Stimulated activated CD4-positive, alpha-beta T cell treated with anti-CD3 and anti-CD28 coated beads, Interleukin-12 subunit alpha, Interleukin-12 subunit beta, amount 100 ng/mL, for 24 hours (primary cell): ENCODE data around the gene GPA33.

Source experiments
- DNase-seq, 2 experiments: peaks; one replicate each; pipeline ENCODE4 v3.0.0-alpha.2; 2020; ENCODE audit warnings: low read depth in 2 of 2

Gene GPA33

DNA sequence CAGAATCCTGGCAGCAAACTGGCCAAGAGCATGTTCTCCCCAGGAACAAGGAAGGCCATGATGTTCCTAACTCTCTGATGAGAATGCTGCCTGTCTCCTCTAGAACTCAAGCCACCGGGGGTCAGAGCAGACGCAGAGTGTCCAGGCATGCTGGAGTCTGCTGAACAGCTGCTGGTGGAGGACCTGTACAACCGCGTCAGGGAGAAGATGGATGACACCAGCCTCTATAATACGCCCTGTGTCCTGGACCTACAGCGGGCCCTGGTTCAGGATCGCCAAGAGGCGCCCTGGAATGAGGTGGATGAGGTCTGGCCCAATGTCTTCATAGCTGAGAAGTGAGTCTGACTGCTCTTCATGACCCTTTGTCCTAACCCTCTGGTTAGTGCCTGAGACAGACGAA, 27.0 kb upstream of the GPA33 start:
- no peak for DNase-seq

GRCh38 chr1:167116174-167116573, 26.0 kb upstream of the GPA33 start:
- no peak for DNase-seq

- DNase-seq = no peak
Measured at GRCh38 chr1:167115655-167116054, 25.5 kb upstream of the GPA33 start.

DNA sequence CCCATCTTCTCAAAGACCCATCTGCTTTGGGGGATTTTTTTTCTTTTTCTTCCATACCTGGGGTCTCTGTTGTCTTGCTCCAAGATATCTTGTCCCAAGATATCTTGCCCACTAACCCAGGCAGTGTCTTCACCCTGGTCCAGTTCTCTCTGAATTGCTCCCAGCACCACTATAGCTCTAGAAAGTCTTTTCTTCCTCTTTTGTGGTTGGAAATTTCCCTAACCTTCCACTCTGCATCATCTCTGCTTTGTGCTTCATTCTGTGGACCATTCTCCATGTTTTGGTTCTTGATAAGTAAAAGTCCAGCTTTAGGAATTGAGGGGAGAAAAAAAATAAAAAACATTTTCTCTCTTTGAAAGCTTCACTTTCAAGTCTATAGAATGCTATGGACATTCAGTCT, 24.5 kb upstream of the GPA33 start:
- no peak for DNase-seq

- no peak for DNase-seq
Measured at GRCh38 chr1:167111868-167112709, 21.9 kb upstream of the GPA33 start.

- DNase-seq = no peak
Measured at GRCh38 chr1:167110586-167110985, 20.4 kb upstream of the GPA33 start.

DNA sequence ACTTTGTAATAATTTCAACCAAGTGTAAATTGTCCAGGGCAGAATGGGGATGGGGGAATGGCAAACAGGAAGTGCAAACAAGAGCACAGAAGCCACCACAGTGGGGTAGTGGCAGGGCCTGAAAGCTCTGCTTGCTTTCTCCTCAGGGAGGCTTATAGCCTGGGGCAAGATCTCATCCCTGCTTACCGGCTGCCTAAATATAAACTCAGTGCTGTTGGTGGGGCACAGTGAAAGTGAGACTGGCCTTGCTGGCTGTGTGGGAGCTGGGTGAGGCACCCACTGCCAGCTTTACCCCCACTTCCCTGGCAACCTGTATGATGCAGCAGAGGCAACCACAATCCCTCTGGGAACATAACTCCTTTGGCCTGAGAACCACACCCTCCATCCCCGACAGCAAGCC, 18.9 kb upstream of the GPA33 start:
- no peak for DNase-seq

- DNase-seq = no peak
Measured at GRCh38 chr1:167107456-167107855, 17.3 kb upstream of the GPA33 start.

- no peak for DNase-seq
Measured at GRCh38 chr1:167106119-167106461, 15.9 kb upstream of the GPA33 start.

GRCh38 chr1:167105271-167106118, 15.3 kb upstream of the GPA33 start:
- DNase-seq = no peak

DNA sequence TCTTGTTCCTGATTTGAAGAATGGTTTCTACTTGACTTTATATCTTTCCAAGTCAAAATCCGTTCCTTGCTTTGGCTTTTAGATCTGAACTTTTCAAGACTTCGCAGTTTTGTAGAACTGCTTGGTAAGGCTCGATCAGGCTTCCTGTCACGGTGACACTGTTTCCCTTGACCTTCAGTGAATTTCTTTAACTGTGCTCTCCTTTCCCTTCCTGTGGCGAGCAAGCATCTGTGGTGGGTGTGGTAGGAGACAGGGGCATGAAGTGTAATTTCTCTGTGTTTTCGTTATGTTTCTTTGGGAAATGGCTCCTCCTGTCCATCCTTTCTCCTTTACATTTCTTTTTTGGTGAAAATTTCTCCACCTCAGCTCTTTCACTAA, 14.1 kb upstream of the GPA33 start:
- no peak for DNase-seq

DNA sequence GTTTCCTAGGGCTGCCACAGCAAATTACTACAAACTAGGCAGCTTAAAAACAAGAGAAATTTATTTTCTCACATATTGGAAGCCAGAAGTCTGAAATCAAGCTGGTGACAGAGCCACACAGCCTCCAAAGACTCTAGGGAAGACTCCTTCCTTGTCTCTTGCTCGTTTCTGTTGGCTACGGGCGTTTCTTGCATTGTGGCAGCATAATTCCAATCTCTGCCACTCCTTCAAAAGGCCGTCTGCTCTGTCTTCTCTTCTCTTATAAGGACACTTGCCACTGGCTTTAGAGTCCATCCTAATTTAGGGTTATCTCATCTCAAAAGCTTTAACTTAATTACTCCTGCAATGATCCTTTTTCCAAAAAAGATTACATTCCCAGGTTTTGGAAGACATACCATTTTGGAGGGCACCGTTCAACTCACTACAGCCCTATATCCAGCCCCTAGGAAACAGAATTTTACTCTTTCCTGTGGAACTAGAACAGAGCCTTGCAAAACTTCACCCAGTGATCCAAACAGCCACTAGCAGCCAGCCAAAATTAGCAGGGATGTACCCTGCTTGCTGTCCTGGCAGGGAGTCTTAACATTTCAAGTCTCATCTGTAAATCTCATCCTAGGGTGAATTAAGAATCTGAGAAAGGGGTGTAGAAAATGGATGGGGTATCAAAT, 12.9 kb upstream of the GPA33 start:
- DNase-seq = no peak

- no peak for DNase-seq
Measured at GRCh38 chr1:167101754-167102153, 11.6 kb upstream of the GPA33 start.

DNA sequence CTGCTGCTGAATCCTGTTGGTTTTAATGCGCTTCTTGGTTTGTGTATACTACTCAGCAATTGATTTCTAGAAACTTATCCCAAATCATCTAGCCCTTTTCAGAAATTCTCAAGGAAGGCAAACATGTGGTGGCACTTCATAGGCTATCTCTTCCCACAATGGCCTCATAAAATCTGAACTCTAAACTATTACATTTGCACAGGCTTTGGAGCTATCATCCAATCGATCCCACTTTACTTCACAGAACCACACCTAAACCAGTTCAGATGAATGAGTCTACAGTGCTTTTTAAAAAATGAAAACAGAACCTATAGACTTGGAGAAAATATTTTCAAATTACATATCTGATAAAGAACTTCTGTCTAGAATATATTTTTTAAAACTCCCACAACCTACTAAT, 10.6 kb upstream of the GPA33 start:
- no peak for DNase-seq

DNA sequence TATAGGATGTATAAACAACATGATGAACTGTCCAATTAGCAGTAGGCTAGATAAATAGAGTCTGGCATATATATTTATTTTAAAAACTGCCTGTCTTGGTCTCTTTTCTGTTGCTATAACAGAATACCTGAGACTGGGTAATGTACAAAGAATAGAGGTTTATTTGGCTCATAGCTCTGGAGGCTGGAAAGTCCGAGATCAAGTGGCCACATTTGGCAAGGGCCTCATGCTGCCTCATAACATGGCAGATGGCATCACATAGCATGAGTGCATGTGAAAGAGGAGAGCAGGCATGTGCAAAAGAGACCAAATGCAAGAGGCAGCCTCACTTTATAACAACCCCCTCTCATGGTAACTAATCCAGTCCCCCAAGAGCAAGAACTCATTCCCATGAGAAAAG, 9.7 kb upstream of the GPA33 start:
- no peak for DNase-seq

- DNase-seq = no peak
Measured at GRCh38 chr1:167095368-167095767, 5.2 kb upstream of the GPA33 start.

GRCh38 chr1:167094690-167095089, 4.5 kb upstream of the GPA33 start:
- DNase-seq = no peak

GRCh38 chr1:167093846-167094516, 3.8 kb upstream of the GPA33 start, which contains the start of gene STYXL2:
STYXL2 (plus strand) TSS chr1:167094075; CDS start chr1:167094850, 775 bp downstream.
- no peak for DNase-seq

- no peak for DNase-seq
Measured at GRCh38 chr1:167092653-167093052, 2.5 kb upstream of the GPA33 start.

- DNase-seq = no peak
Measured at GRCh38 chr1:167089939-167090313, 251 bp downstream of the GPA33 start.

- DNase-seq = no peak
Measured at GRCh38 chr1:167088746-167089417, 1.3 kb downstream of the GPA33 start.
